HEK293T (cell line): ENCODE data around the gene GALNT5.

Experiments used
- BHLHE40 ChIP-seq: fragments of 450-650 bp; IDR thresholded peaks from 2 replicates; pipeline ENCODE4 v1.6.1; 2016; ENCODE audit warnings: mild to moderate bottlenecking, moderate library complexity, borderline replicate concordance
- CTBP1 ChIP-seq: fragments of 450-650 bp; IDR thresholded peaks from 2 replicates; pipeline ENCODE4 v1.6.1; 2016; ENCODE audit warnings: borderline replicate concordance
- FOXK2 ChIP-seq: fragments of 450-650 bp; IDR thresholded peaks from 2 replicates; pipeline ENCODE4 v1.6.1; 2016; ENCODE audit warnings: mild to moderate bottlenecking
- FOXM1 ChIP-seq: fragments of 450-650 bp; IDR thresholded peaks from 2 replicates; pipeline ENCODE4 v1.6.1; 2017; ENCODE audit warnings: mild to moderate bottlenecking, borderline replicate concordance
- NFRKB ChIP-seq: fragments of 450-650 bp; IDR thresholded peaks from 2 replicates; pipeline ENCODE4 v1.6.1; 2016; ENCODE audit warnings: mild to moderate bottlenecking, moderate library complexity
- SP1 ChIP-seq: fragments of 450-650 bp; IDR thresholded peaks from 2 replicates; pipeline ENCODE4 v1.6.1; 2017
- TARDBP ChIP-seq: fragments of 450-650 bp; IDR thresholded peaks from 2 replicates; pipeline ENCODE4 v1.6.1; 2016

DNA sequence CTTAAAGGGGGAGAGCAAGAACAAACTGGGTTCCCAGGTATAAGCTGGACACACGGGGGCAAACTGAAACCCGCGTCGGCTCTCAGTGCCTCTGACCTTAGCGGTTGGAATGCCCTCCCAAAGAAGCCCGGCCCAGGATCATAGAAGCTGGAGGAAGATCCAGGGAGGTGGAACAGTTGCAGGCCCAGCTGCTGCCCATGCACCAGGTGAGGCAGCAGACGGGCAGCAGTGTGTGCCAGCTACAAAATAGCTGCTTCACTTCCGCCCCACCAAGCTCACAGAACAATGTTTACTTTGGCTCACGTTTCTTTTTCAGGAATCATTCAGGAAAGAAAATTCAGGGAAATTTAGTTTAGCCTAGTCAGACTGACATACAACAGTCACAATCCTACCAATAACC lies 72.0 kb downstream of the GALNT5 start:
- no peak for TF ChIP-seq FOXM1
- TF ChIP-seq NFRKB = no peak
- no peak for TF ChIP-seq BHLHE40
- TF ChIP-seq TARDBP = no peak
- no peak for TF ChIP-seq SP1
- no peak for TF ChIP-seq FOXK2
- TF ChIP-seq CTBP1 = no peak
